HL-60 (cell line): ENCODE results near the gene NCAPH2.

Experiments
- DNase-seq, 2 experiments: peaks; one replicate each; pipeline ENCODE4 v3.0.0-alpha.2; 2010 to 2020; ENCODE audit warnings: low read depth in 1 of 2, low spot score in 1 of 2
- H3K27ac ChIP-seq: fragments of 250-450 bp; sonication (Bioruptor Pico); replicated peaks from 2 replicates; pipeline ENCODE4 v1.5.1; 2020; ENCODE audit warnings: mild to moderate bottlenecking, moderate library complexity
- H3K27me3 ChIP-seq: fragments of 250-450 bp; sonication (Bioruptor Pico); 2 replicates; pipeline ENCODE4 v1.5.1; 2021; ENCODE audit warnings: mild to moderate bottlenecking, moderate library complexity; ENCODE audit not compliant: insufficient read depth, poor library complexity, severe bottlenecking
- H3K4me3 ChIP-seq: replicated peaks from 2 replicates; pipeline ENCODE4 v1.5.1; 2011; ENCODE audit warnings: mild to moderate bottlenecking, control low read depth, low read length; ENCODE audit not compliant: insufficient read depth
- CTCF ChIP-seq: IDR thresholded peaks from one replicate; pipeline ENCODE4 v1.5.1; 2011; ENCODE audit warnings: low read length, control low read depth, inconsistent platforms; ENCODE audit not compliant: insufficient read depth
- GABPA ChIP-seq: IDR thresholded peaks from 2 replicates; pipeline ENCODE4 v1.6.1; 2012; ENCODE audit warnings: low read depth
- POLR2AphosphoS5 ChIP-seq: IDR thresholded peaks from 2 replicates; pipeline ENCODE4 v1.6.1; 2012; ENCODE audit warnings: low read depth
- REST ChIP-seq: IDR thresholded peaks from 2 replicates; pipeline ENCODE4 v1.6.1; 2012; ENCODE audit warnings: low read depth; ENCODE audit not compliant: insufficient replicate concordance
- SPI1 ChIP-seq: IDR thresholded peaks from 2 replicates; pipeline ENCODE4 v1.6.1; 2012; ENCODE audit warnings: low read depth, mild to moderate bottlenecking, borderline replicate concordance

NCAPH2 gene

GRCh38 chr22:50507421-50507990, 518 bp upstream of the NCAPH2 start, which contains the start of gene LMF2:
LMF2 (minus strand) TSS chr22:50507702; CDS start chr22:50507675, 27 bp downstream.
- Histone ChIP-seq H3K27me3 (no peaks in the 10 kb centered on the region), H3K27ac (peak within 1 kb of the TSS; percentile 91), H3K4me3 (peak within 1 kb of the TSS; percentile 81)
- DNase-seq = peak; percentile 67 to 85
- TF ChIP-seq SPI1 (no peak), POLR2AphosphoS5 (peak; percentile 8; the same call in 1 of the 2 replicates), REST (no peak), CTCF (no peak)

GRCh38 chr22:50508897-50509296, 873 bp downstream of the NCAPH2 start:
- no peak for DNase-seq
- Histone ChIP-seq H3K27ac (peak overlapping the region; percentile 91), H3K27me3 (no peaks in the 10 kb centered on the region), H3K4me3 (peak overlapping the region; percentile 67)
- no peak for TF ChIP-seq POLR2AphosphoS5
- no peak for TF ChIP-seq CTCF
- TF ChIP-seq REST = no peak
- no peak for TF ChIP-seq GABPA
- TF ChIP-seq SPI1 = no peak

GRCh38 chr22:50513175-50513574, 5.2 kb downstream of the NCAPH2 start:
- no peak for TF ChIP-seq POLR2AphosphoS5
- no peak for TF ChIP-seq CTCF
- TF ChIP-seq SPI1 = no peak
- Histone ChIP-seq H3K27ac (no peak overlapping the region), H3K27me3 (no peaks in the 10 kb centered on the region), H3K4me3 (no peak overlapping the region)
- DNase-seq = no peak

GRCh38 chr22:50516068-50516467, 8.0 kb downstream of the NCAPH2 start:
- H3K27me3 ChIP-seq = no peaks in the 10 kb centered on the region
- H3K4me3 ChIP-seq = no peak overlapping the region
- H3K27ac ChIP-seq = no peak overlapping the region
- no peak for TF ChIP-seq REST
- no peak for TF ChIP-seq GABPA
- no peak for DNase-seq
